Heart right ventricle (tissue), 16 donors: ENCODE measurements around the gene CYP46A1. TPM values are rescaled to one million over a fixed set of nuclear protein-coding genes. Genes with fewer than 3 reads are reported as not detected.
A peak's percentile ranks its signal among the peaks of the same experiment; 100 is the strongest.

Experiments
- ATAC-seq, 8 donors: fragments of 200-7000 bp; cut with Tn5 transposase; one replicate each; pipeline ENCODE4 v1.9.1; 2020; ENCODE audit warnings: mild to moderate bottlenecking in 8 of 8, moderate library complexity in 8 of 8, moderate number of reproducible peaks in 1 of 8
- DNase-seq, 2 donors: peaks; one replicate each; pipeline ENCODE4 v3.0.0-alpha.2; 2020
- H3K27ac ChIP-seq, 10 donors: fragments of 200-600 bp; sonication (generic) in 2 of 10; one replicate each; pipeline versions ENCODE4 v1.5.0 to v1.8.0; 2020 to 2022; ENCODE audit warnings: mild to moderate bottlenecking in 3 of 10
- H3K27me3 ChIP-seq, 7 donors: fragments of 200-600 bp; one replicate each; pipeline ENCODE4 v1.8.0; 2021 to 2022; ENCODE audit warnings: mild to moderate bottlenecking in 2 of 7
- H3K36me3 ChIP-seq, 9 donors: fragments of 200-600 bp; sonication (generic) in 1 of 9; one replicate each; pipeline versions ENCODE4 v1.5.0 to v1.8.0; 2020 to 2022; ENCODE audit warnings: mild to moderate bottlenecking in 2 of 9
- H3K4me1 ChIP-seq, 9 donors: fragments of 200-600 bp; sonication (generic) in 1 of 9; one replicate each; pipeline versions ENCODE4 v1.5.0 to v1.8.0; 2020 to 2022; ENCODE audit warnings: mild to moderate bottlenecking in 4 of 9
- H3K4me3 ChIP-seq, 10 donors: fragments of 200-600 bp; sonication (generic) in 2 of 10; one replicate each; pipeline versions ENCODE4 v1.5.0 to v1.8.0; 2020 to 2022; ENCODE audit warnings: mild to moderate bottlenecking in 7 of 10, moderate library complexity in 2 of 10
- H3K9me3 ChIP-seq, 11 donors: fragments of 200-600 bp in 10 of 11; sonication (generic) in 2 of 11; one replicate each; pipeline versions ENCODE4 v1.5.0 to v1.8.0; 2013 to 2022; ENCODE audit warnings: mild to moderate bottlenecking in 2 of 11, control low read depth in 1 of 11, moderate library complexity in 1 of 11
- CTCF ChIP-seq, 9 donors: fragments of 200-600 bp; sonication (generic) in 2 of 9; IDR thresholded peaks; one replicate each; pipeline versions ENCODE4 v1.5.0 to v1.8.0; 2021 to 2022; ENCODE audit warnings: antibody characterized with exemption in 9 of 9, mild to moderate bottlenecking in 5 of 9, moderate library complexity in 1 of 9
- WGBS, 2 donors: extraction: QIAGEN DNeasy Blood & Tissue Kit; methylation state at CpG; one replicate each; pipeline ENCODE4 v1.1.7; 2013; ENCODE audit warnings: inconsistent platforms in 1 of 2; 5-methylcytosine and 5-hydroxymethylcytosine counted together
- intact Hi-C, 10 donors: fragments of 100-400 bp; cut with DNase I; formaldehyde crosslinking; loops; one replicate each; pipeline versions ENCODE4 v1.11.1 to v1.14.2; 2022
- long read RNA-seq, 3 donors: library from polyadenylated mRNA; unstranded; transcript quantifications; one replicate each; pipeline ENCODE4 v2.0.0, GENCODE V29; 2020 to 2021
- polyA plus RNA-seq, 2 donors: library from polyadenylated mRNA; stranded (reverse); fragments of 200-250 nt; gene quantifications; one replicate each; pipeline ENCODE4 v1.2.3, GENCODE V29; 2013
- total RNA-seq, 10 donors: library from RNA; stranded (reverse); fragmentation: NEBNext Ultra II Directional in 3 of 10; extraction: Animal tissue kit (Norgen Biotek cat#: 25700) in 3 of 10; gene quantifications; one replicate each; pipeline versions ENCODE4 v1.2.1 to v1.2.4, GENCODE V29; 2021 to 2023
- donor health status: Arrhythmogenic right ventricular cardiomyopathy.
- donor health status: ischemic (EF 13 %, LVEDD 7.1; RV severe dilation, severe dysfunction).
- donor health status: healthy with polysubstance abuse.
- donor health status: DM: no; HTN: yes; CAD: no.
- donor health status: DM: no; HTN: no; CAD: no.
- donor health status: ischemic (EF 25% LVEDD 6.9; RV normal size, moderate dysfunction).
- donor health status: ischemic (EF 25% LVEDD 5.7; RV mildly dilated, moderate dysfunction).
- donor health status: healthy.
- donor health status: DM: yes; HTN: yes; CAD: no.
- donor health status: Ischemic cardiomyopathy.
- donor health status: ischemic (EF 35%, LVEDD 5.7; RV mildly dilated, moderate dysfunction).
- donor health status: nonischemic (EF 11% LVEDD 7.7; RV severe dilation, severe dysfunction).
- donor health status: DM: yes; HTN: yes; CAD: no.
- donor health status: PGD.
- donor health status: ischemic (EF 29% LVEDD 5.4; RV normal size, mild dysfunction).
- donor health status: nonischemic (EF 23%, LVEDD 6.1; RV moderate dilation, normal function).

Gene CYP46A1
- total RNA-seq, result 1 to 10 TPM; 2.0 to 6.1 (median 3.9) TPM
- polyA plus RNA-seq, result 1 to 10 TPM; 1.5 to 2.3 TPM
- long read RNA-seq, donor 1, partial matches to known transcripts, result 1 of 5 reads
- long read RNA-seq, donor 1, other reads (novel, unspliced or antisense), result 2 of 5 reads
- long read RNA-seq, donor 2, partial matches to known transcripts, result 0 of 2 reads
- long read RNA-seq, donor 2, other reads (novel, unspliced or antisense), result 2 of 2 reads
- long read RNA-seq, donor 3, partial matches to known transcripts, result 1 of 3 reads
- long read RNA-seq, donor 3, other reads (novel, unspliced or antisense), result 1 of 3 reads

GRCh38 chr14:99683619-99684409 lies at the start of gene CYP46A1:
Gene CYP46A1, plus strand, starts transcription at chr14:99684298. Its CDS starts 120 bp downstream, at chr14:99684418.
- intact Hi-C loops, result loop anchor here in 8 of 10 donors (2.0 to 5.0 kb wide), 5 partner anchors 43 to 203 kb away; partner anchors contain the start of gene EML1 (in 2 of the 8)

DNA sequence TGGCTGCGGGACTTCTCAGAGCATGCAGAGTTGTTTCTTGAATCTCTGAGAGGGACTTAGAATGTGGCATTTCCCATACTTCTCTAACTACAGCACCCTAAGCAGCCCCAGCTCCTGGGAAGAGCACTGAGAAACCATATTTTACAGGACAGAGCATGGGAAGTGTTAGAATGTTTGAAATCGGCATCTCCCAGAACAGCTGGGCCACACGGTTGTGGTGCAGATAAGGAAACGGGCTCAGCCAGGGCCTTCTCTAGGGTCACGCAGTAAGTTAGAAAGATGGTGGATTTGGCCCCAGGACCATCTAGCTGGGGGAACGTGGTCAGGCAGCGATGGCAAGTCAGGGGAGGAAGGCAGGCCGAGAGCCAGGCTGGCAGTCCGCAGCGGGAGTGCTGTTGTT lies 49.7 kb upstream of the CYP46A1 start:
- WGBS, 2 donors, result 79 to 81% methylated on average over 10 of the region's 10 CpGs
- Histone ChIP-seq H3K4me3 (no peak overlapping the region), H3K36me3 (no peaks in the 10 kb centered on the region), H3K4me1 (no peaks in the 10 kb centered on the region), H3K9me3 (no peaks in the 10 kb centered on the region), H3K27ac (no peak overlapping the region), H3K27me3 (no peaks in the 10 kb centered on the region)
- intact Hi-C loops, result no loop called here
- no peak for ATAC-seq
- TF ChIP-seq CTCF (IDR thresholded peaks at IDR 0.05), result no peak
- DNase-seq, result no peak

More at GRCh38 chr14:99683619-99684409, at the start of gene CYP46A1:
- WGBS, 2 donors, result 0 to 1% methylated on average over 44 to 81 of the region's 83 CpGs
- no peak for TF ChIP-seq CTCF (IDR thresholded peaks at IDR 0.05)
- ATAC-seq (peak; percentile 97 to 99 (median 98)), DNase-seq (peak; percentile 100)
- H3K4me1 ChIP-seq, result peaks cover 9 to 25% (median 15%) of the 10 kb centered on the region in 9 donors
- peak within 1 kb of the TSS; percentile 51 to 99 (median 87) for H3K4me3 ChIP-seq
- peak within 1 kb of the TSS in 9 of 10 donors; percentile 71 to 94 (median 80) for H3K27ac ChIP-seq
- peaks cover 0 to 5% (median 0%) of the 10 kb centered on the region in 11 donors for H3K9me3 ChIP-seq
- H3K36me3 ChIP-seq, result no peaks in the 10 kb centered on the region
- H3K27me3 ChIP-seq, result peaks cover 0 to 25% (median 0%) of the 10 kb centered on the region in 7 donors

GRCh38 chr14:99635116-99635515 lies 49.0 kb upstream of the CYP46A1 start:
- intact Hi-C loops, result no loop called here

More at GRCh38 chr14:99635116-99635515, 49.0 kb upstream of the CYP46A1 start:
- Histone ChIP-seq H3K9me3 (no peaks in the 10 kb centered on the region), H3K27me3 (no peaks in the 10 kb centered on the region), H3K27ac (no peak overlapping the region), H3K4me3 (no peak overlapping the region), H3K4me1 (no peaks in the 10 kb centered on the region), H3K36me3 (no peaks in the 10 kb centered on the region)
- DNase-seq (no peak), ATAC-seq (no peak)
- TF ChIP-seq CTCF (IDR thresholded peaks at IDR 0.05), result no peak
- 84% methylated on average over 8 of the region's 8 CpGs for WGBS, 2 donors
